Endothelial cell of umbilical vein (primary cell): Measurements from ENCODE around the gene INPP4B. TPM values are rescaled to one million over a fixed set of nuclear protein-coding genes. Genes with fewer than 3 reads are reported as not detected.

ENCODE experiments used
- BruUV-seq: library from RNA; stranded (reverse); fragments of 400-500 nt; replicated peaks from 2 replicates; lab custom pipeline; 2021; lab: Mats Ljungman, UMichigan
- CTCF ChIA-PET: fragments of 300-600, 350-600 bp; sonication (Branson Sonifier 250); formaldehyde crosslinking; loops from one replicate; lab custom pipeline; 2021; ENCODE audit warnings: antibody characterized with exemption, inconsistent platforms; lab: Charles Lee
- POLR2A ChIA-PET: fragments of 300-600, 350-600 bp; sonication (Branson Sonifier 250); formaldehyde crosslinking; loops from one replicate; lab custom pipeline; 2021; ENCODE audit warnings: antibody characterized with exemption, inconsistent platforms; lab: Charles Lee
- DNase-seq: peaks from one replicate; pipeline ENCODE4 v3.0.0-alpha.2; 2011; ENCODE audit warnings: low read depth, low spot score
- FAIRE-seq: peaks from 2 replicates; lab custom pipeline; 2011; peaks lifted over from hg19 to GRCh38; lab: Jason Lieb, UNC
- H2AFZ ChIP-seq: 2 replicates; pipeline ENCODE4 v1.6.0; 2012; ENCODE audit warnings: low read depth, low read length, control low read depth, inconsistent platforms
- H3K27ac ChIP-seq: 2 replicates; pipeline ENCODE4 v1.5.1; 2011; ENCODE audit warnings: low read depth, mild to moderate bottlenecking, control low read depth, low read length, moderate library complexity; ENCODE audit not compliant: insufficient read depth
- H3K27me3 ChIP-seq, 2 experiments: 2 replicates each; pipeline versions ENCODE4 v1.6.0 to v1.6.1; 2011; ENCODE audit warnings: low read length in 2 of 2, mixed read lengths in 1 of 2; ENCODE audit not compliant: control insufficient read depth in 2 of 2, insufficient read depth in 2 of 2
- H3K36me3 ChIP-seq, 2 experiments: 2 replicates in 1 of 2; 3 replicates in 1 of 2; pipeline ENCODE4 v1.5.1; 2011; ENCODE audit warnings: low read length in 2 of 2, mild to moderate bottlenecking in 1 of 2, moderate library complexity in 1 of 2; ENCODE audit not compliant: control insufficient read depth in 2 of 2, insufficient read depth in 2 of 2; ENCODE audit errors: extremely low read depth in 1 of 2
- H3K4me1 ChIP-seq: 3 replicates; pipeline ENCODE4 v1.5.1; 2011; ENCODE audit warnings: mild to moderate bottlenecking, low read length; ENCODE audit not compliant: control insufficient read depth, insufficient read depth; ENCODE audit errors: extremely low read depth
- H3K4me2 ChIP-seq: 2 replicates; pipeline ENCODE4 v1.6.1; 2011; ENCODE audit warnings: low read length, control low read depth, mixed read lengths; ENCODE audit not compliant: insufficient read depth
- H3K4me3 ChIP-seq, 3 experiments: fragments of 200-600 bp in 1 of 3; sonication (generic), shearing (Covaris generic) in 1 of 3; replicated peaks in 1 of 3; 2 replicates each; pipeline ENCODE4 v1.5.1; 2011 to 2016; ENCODE audit warnings: control low read depth in 3 of 3, low read length in 3 of 3, mild to moderate bottlenecking in 2 of 3, inconsistent platforms in 1 of 3, low read depth in 1 of 3, moderate library complexity in 1 of 3; ENCODE audit not compliant: insufficient read depth in 1 of 3
- H3K79me2 ChIP-seq: 2 replicates; pipeline ENCODE4 v1.6.0; 2012; ENCODE audit warnings: low read length, inconsistent platforms; ENCODE audit not compliant: control insufficient read depth, insufficient read depth
- H3K9ac ChIP-seq: replicated peaks from 2 replicates; pipeline ENCODE3; 2011; ENCODE audit warnings: low read length, control low read depth; ENCODE audit not compliant: insufficient read depth; ENCODE audit errors: extremely low read depth
- H3K9me1 ChIP-seq: replicated peaks from 3 replicates; pipeline ENCODE4 v1.6.0; 2011; ENCODE audit warnings: mild to moderate bottlenecking, low read length; ENCODE audit not compliant: control insufficient read depth, insufficient read depth; ENCODE audit errors: extremely low read depth
- H3K9me3 ChIP-seq: replicated peaks from 2 replicates; pipeline ENCODE4 v1.5.1; 2012; ENCODE audit warnings: low read length, inconsistent platforms; ENCODE audit not compliant: control insufficient read depth, insufficient read depth
- H4K20me1 ChIP-seq: replicated peaks from 2 replicates; pipeline ENCODE3; 2011; ENCODE audit warnings: mild to moderate bottlenecking, low read length; ENCODE audit not compliant: control insufficient read depth, insufficient read depth; ENCODE audit errors: extremely low read depth
- CTCF ChIP-seq, 2 donors: IDR thresholded peaks; 1 replicate in 1 of 2; 2 replicates in 1 of 2; pipeline ENCODE4 v1.5.1; 2011; ENCODE audit warnings: low read length in 2 of 2, mild to moderate bottlenecking in 2 of 2, moderate library complexity in 2 of 2, control low read depth in 1 of 2, inconsistent platforms in 1 of 2, low read depth in 1 of 2; ENCODE audit not compliant: insufficient read depth in 1 of 2; ENCODE audit errors: extremely low read depth in 1 of 2
- EZH2 ChIP-seq: IDR thresholded peaks from 2 replicates; pipeline ENCODE4 v1.6.1; 2012; ENCODE audit warnings: borderline replicate concordance, low read depth, mild to moderate bottlenecking, moderate library complexity, low read length, inconsistent platforms; ENCODE audit not compliant: severe bottlenecking
- FOS ChIP-seq: IDR thresholded peaks from 2 replicates; pipeline ENCODE4 v1.6.1; 2011; ENCODE audit warnings: mild to moderate bottlenecking, low read length, moderate library complexity, borderline replicate concordance; ENCODE audit not compliant: insufficient read depth
- GATA2 ChIP-seq: IDR thresholded peaks from 2 replicates; pipeline ENCODE4 v1.7.0; 2011; ENCODE audit warnings: low read depth, mild to moderate bottlenecking, moderate library complexity, mixed read lengths, low read length; ENCODE audit not compliant: insufficient read length, insufficient read depth
- JUN ChIP-seq: IDR thresholded peaks from 2 replicates; pipeline ENCODE4 v1.6.1; 2011; ENCODE audit warnings: borderline replicate concordance, low read depth; ENCODE audit not compliant: insufficient read length, insufficient read depth
- MAX ChIP-seq: IDR thresholded peaks from 2 replicates; pipeline ENCODE4 v1.6.1; 2011; ENCODE audit not compliant: insufficient read depth, insufficient read length
- MYC ChIP-seq: IDR thresholded peaks from one replicate; pipeline ENCODE4 v1.6.1; 2011; ENCODE audit warnings: mild to moderate bottlenecking, low read depth, low read length
- POLR2A ChIP-seq: IDR thresholded peaks from 2 replicates; pipeline ENCODE4 v1.6.1; 2012; ENCODE audit warnings: low read depth, mild to moderate bottlenecking, control low read depth, low read length
- POLR2AphosphoS5 ChIP-seq: IDR thresholded peaks from 2 replicates; pipeline ENCODE4 v1.6.1; 2012; ENCODE audit warnings: low read depth, mild to moderate bottlenecking, control low read depth, low read length, moderate library complexity; ENCODE audit not compliant: insufficient read depth
- dilution Hi-C: fragments of 300-500 bp; cut with MboI; formaldehyde crosslinking; loops from one replicate; pipeline ENCODE4 v1.15.0; 2019; ENCODE audit warnings: low sequenced_read_pairs; ENCODE audit not compliant: extremely low pct_ligation_motif_present
- intact Hi-C: fragments of 100-400 bp; cut with micrococcal nuclease; formaldehyde crosslinking; loops from one replicate; pipeline ENCODE4 v1.10.0; 2022
- polyA plus RNA-seq, 4 experiments: library from polyadenylated mRNA; depleted of rRNA in 3 of 4; stranded (reverse) in 3 of 4; unstranded in 1 of 4; fragments of >200 nt; gene quantifications; 2 replicates each; pipeline versions ENCODE4 v1.2.1 to v1.2.3, GENCODE V29; 2011 to 2012; ENCODE audit warnings: missing spikeins in 1 of 4
- total RNA-seq: library from RNA; stranded (reverse); gene quantifications from 2 replicates; pipeline ENCODE4 v1.2.3, GENCODE V29; 2021

INPP4B gene
- total and polyA plus RNA-seq, 2 donors (not counting 3 experiments of a cell fraction or from before 2014, with no cell fraction given) = 0.41 to 3.1 TPM

- H3K27ac ChIP-seq = no peak overlapping the region
- dilution Hi-C loops = no loop called here
- TF ChIP-seq POLR2AphosphoS5 (no peak), JUN (no peak), FOS (no peak)
- no peak overlapping the region for H2AFZ ChIP-seq
- H3K9me3 ChIP-seq = no peaks in the 10 kb centered on the region
- FAIRE-seq (no peak), DNase-seq (no peak)
- no peak overlapping the region for H3K4me3 ChIP-seq
- no peak overlapping the region for H3K4me2 ChIP-seq
- ChIA-PET CTCF (interaction anchor here (0.9 to 1.2 kb wide), 4 partner anchors 10 to 21 kb away, joined by 3 to 4 read pairs (median 3); no protein-coding TSS in a partner anchor), POLR2A (no interaction called here)
- H3K4me1 ChIP-seq = no peaks in the 10 kb centered on the region
- no peaks in the 10 kb centered on the region for H3K9me1 ChIP-seq
- no peak overlapping the region for H3K9ac ChIP-seq
- intact Hi-C loops = no loop called here
- no peaks in the 10 kb centered on the region for H3K79me2 ChIP-seq
- H4K20me1 ChIP-seq = no peaks in the 10 kb centered on the region
- BruUV-seq = no TSS peak
- no peaks in the 10 kb centered on the region for H3K27me3 ChIP-seq
- no peaks in the 10 kb centered on the region for H3K36me3 ChIP-seq
Observed at GRCh38 chr4:142715727-142716126, 130.4 kb downstream of the INPP4B start.

- H3K4me2 ChIP-seq = no peak overlapping the region
- no peaks in the 10 kb centered on the region for H3K9me1 ChIP-seq
- H4K20me1 ChIP-seq = no peaks in the 10 kb centered on the region
- no peak overlapping the region for H3K27ac ChIP-seq
- H3K79me2 ChIP-seq = no peaks in the 10 kb centered on the region
- H3K4me1 ChIP-seq = no peaks in the 10 kb centered on the region
- H3K9ac ChIP-seq = no peak overlapping the region
- H3K4me3 ChIP-seq = no peak overlapping the region
- H3K36me3 ChIP-seq = no peaks in the 10 kb centered on the region
- H3K27me3 ChIP-seq = no peaks in the 10 kb centered on the region
- no peak for DNase-seq
- ChIA-PET CTCF (no interaction called here), POLR2A (no interaction called here)
- no peak for FAIRE-seq
- TF ChIP-seq JUN (no peak), MAX (no peak), FOS (no peak), GATA2 (no peak), POLR2A (no peak), EZH2 (no peak), POLR2AphosphoS5 (no peak), MYC (no peak), CTCF (IDR thresholded peaks at IDR 0.05; ENCODE audit: extremely low read depth in 1 of 2, insufficient read depth in 1 of 2, low read depth in 1 of 2, low read length in 2 of 2) (no peak)
- no TSS peak for BruUV-seq
- intact Hi-C loops = no loop called here
- no peak overlapping the region for H2AFZ ChIP-seq
- dilution Hi-C loops = no loop called here
- no peaks in the 10 kb centered on the region for H3K9me3 ChIP-seq
Observed at GRCh38 chr4:142713282-142714030, 132.6 kb downstream of the INPP4B start.
